HEK293T (cell line): ENCODE measurements around the gene RETN.

Source experiments
- ARNT ChIP-seq: fragments of 450-650 bp; IDR thresholded peaks from 2 replicates; pipeline ENCODE4 v1.6.1; 2017; ENCODE audit warnings: mild to moderate bottlenecking
- BHLHE40 ChIP-seq: fragments of 450-650 bp; IDR thresholded peaks from 2 replicates; pipeline ENCODE4 v1.6.1; 2016; ENCODE audit warnings: mild to moderate bottlenecking, moderate library complexity, borderline replicate concordance
- ELF4 ChIP-seq: fragments of 450-650 bp; IDR thresholded peaks from 2 replicates; pipeline ENCODE4 v1.6.1; 2017; ENCODE audit warnings: antibody characterized with exemption
- FOXK2 ChIP-seq: fragments of 450-650 bp; IDR thresholded peaks from 2 replicates; pipeline ENCODE4 v1.6.1; 2016; ENCODE audit warnings: mild to moderate bottlenecking
- FOXM1 ChIP-seq: fragments of 450-650 bp; IDR thresholded peaks from 2 replicates; pipeline ENCODE4 v1.6.1; 2017; ENCODE audit warnings: mild to moderate bottlenecking, borderline replicate concordance
- NFRKB ChIP-seq: fragments of 450-650 bp; IDR thresholded peaks from 2 replicates; pipeline ENCODE4 v1.6.1; 2016; ENCODE audit warnings: mild to moderate bottlenecking, moderate library complexity
- PKNOX1 ChIP-seq: fragments of 450-650 bp; IDR thresholded peaks from 2 replicates; pipeline ENCODE4 v1.6.1; 2016
- TARDBP ChIP-seq: fragments of 450-650 bp; IDR thresholded peaks from 2 replicates; pipeline ENCODE4 v1.6.1; 2016
- ZNF384 ChIP-seq: fragments of 450-650 bp; IDR thresholded peaks from 2 replicates; pipeline ENCODE4 v1.6.1; 2016

- TF ChIP-seq ARNT (no peak), FOXM1 (no peak), PKNOX1 (no peak), ZNF384 (no peak), FOXK2 (no peak), BHLHE40 (no peak), NFRKB (no peak), ELF4 (no peak), TARDBP (no peak)
These were observed 23.7 kb upstream of the RETN start for GRCh38 chr19:7645163-7645562.
